IPS-20b (cell line): ENCODE data around the gene MAPK8IP3.
"Not testable (repeated sequence)": the region's sequence is repeated elsewhere in the genome, so short reads cannot be mapped to it uniquely, and the experiment has no call there.

Source experiments
- H3K27ac ChIP-seq: one replicate; pipeline ENCODE4 v1.5.1; 2013; ENCODE audit warnings: low read length
- H3K27me3 ChIP-seq: 2 replicates; pipeline ENCODE4 v1.6.1; 2013; ENCODE audit warnings: mild to moderate bottlenecking, low read length, inconsistent platforms; ENCODE audit not compliant: insufficient read depth
- H3K36me3 ChIP-seq: 2 replicates; pipeline ENCODE4 v1.6.1; 2013; ENCODE audit warnings: low read depth, mild to moderate bottlenecking, inconsistent platforms, low read length, moderate library complexity; ENCODE audit not compliant: insufficient read depth
- H3K4me1 ChIP-seq: 2 replicates; pipeline ENCODE4 v1.6.1; 2013; ENCODE audit warnings: mild to moderate bottlenecking, control low read depth, inconsistent platforms, low read length, moderate library complexity; ENCODE audit not compliant: insufficient read depth
- H3K4me3 ChIP-seq: 2 replicates; pipeline ENCODE4 v1.5.1; 2013; ENCODE audit warnings: mild to moderate bottlenecking, low read length, inconsistent platforms
- H3K9ac ChIP-seq: 2 replicates; pipeline ENCODE4 v1.6.1; 2013; ENCODE audit warnings: low read depth, mild to moderate bottlenecking, inconsistent platforms, low read length, moderate library complexity
- H3K9me3 ChIP-seq: 2 replicates; pipeline ENCODE4 v1.6.1; 2013; ENCODE audit warnings: mild to moderate bottlenecking, low read depth, low read length, inconsistent platforms; ENCODE audit not compliant: insufficient read depth

Gene MAPK8IP3

DNA sequence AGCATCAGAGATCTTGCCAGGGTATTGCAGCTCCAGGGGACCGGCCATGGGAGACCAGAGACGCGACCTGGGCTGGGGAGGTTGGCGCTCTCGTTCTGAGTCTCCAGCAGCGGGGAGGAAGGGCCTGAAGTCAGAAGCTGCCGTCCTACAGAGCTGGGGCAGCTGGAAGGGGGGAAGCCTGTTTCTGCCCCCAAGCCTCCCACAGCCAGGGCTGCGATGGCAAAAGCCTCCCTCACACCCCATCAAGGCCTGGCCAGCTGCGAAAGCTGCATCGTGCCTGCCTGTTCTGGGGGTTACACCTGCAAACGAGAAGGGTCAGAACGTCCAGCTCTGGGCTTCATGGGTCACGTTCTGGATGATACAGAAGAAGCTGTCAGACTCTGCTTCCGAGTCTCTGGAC is 26.1 kb downstream of the MAPK8IP3 start:
- Histone ChIP-seq H3K9me3 (peaks cover 24% of the 10 kb centered on the region), H3K36me3 (peaks cover 17% of the 10 kb centered on the region)

DNA sequence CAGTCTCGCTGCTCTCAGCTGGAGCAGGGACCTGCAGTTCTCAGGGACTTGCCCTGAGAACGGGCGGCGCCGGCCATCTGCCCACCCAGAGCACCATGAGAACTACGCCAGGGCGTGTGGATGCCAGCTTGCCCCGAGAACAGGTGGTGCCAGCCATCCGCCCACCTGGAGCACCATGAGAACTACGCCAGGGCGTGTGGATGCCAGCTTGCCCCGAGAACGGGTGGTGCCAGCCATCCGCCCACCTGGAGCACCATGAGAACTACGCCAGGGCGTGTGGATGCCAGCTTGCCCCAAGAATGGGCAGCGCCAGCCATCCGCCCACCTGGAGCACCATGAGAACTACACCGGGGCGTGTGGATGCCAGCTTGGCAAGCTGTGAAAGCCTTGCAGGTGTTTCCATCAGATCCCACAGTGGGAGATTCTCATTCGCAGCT is 26.6 kb downstream of the MAPK8IP3 start:
- H3K4me3 ChIP-seq, H3K27ac ChIP-seq, H3K27me3 ChIP-seq, H3K4me1 ChIP-seq, H3K9ac ChIP-seq: not testable (repeated sequence)
- H3K9me3 ChIP-seq = peaks cover 29% of the 10 kb centered on the region
- peaks cover 17% of the 10 kb centered on the region for H3K36me3 ChIP-seq

More for the DNA sequence above, 26.1 kb downstream of the MAPK8IP3 start:
- no peaks in the 10 kb centered on the region for H3K27me3 ChIP-seq
- H3K27ac ChIP-seq = no peak overlapping the region
- H3K4me3 ChIP-seq = no peak overlapping the region
- no peak overlapping the region for H3K9ac ChIP-seq
- H3K4me1 ChIP-seq = no peaks in the 10 kb centered on the region

DNA sequence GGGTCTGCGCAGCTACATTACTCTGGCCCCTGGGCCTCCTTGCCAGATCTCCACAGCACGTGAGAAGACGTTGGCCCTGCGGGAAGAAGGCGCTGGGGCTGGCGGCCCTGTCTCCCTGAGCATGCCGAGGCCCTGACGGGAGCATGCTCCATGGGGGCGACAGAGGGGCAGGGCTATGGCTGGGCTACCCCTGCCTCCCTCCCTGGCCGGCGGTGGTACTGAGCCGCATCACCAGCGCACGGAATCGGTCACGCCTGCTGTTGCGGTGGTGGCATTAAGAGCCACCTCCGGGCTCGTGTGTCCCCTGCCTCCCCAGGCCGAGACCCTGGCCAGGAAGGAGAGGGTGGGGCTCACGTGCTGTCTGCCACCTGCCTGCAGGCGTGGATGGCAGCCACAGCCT is 28.1 kb downstream of the MAPK8IP3 start:
- no peak overlapping the region for H3K9ac ChIP-seq
- no peaks in the 10 kb centered on the region for H3K4me1 ChIP-seq
- H3K36me3 ChIP-seq = peaks cover 13% of the 10 kb centered on the region
- H3K9me3 ChIP-seq = peaks cover 45% of the 10 kb centered on the region
- H3K4me3 ChIP-seq = no peak overlapping the region
- H3K27ac ChIP-seq = no peak overlapping the region
- H3K27me3 ChIP-seq = no peaks in the 10 kb centered on the region

DNA sequence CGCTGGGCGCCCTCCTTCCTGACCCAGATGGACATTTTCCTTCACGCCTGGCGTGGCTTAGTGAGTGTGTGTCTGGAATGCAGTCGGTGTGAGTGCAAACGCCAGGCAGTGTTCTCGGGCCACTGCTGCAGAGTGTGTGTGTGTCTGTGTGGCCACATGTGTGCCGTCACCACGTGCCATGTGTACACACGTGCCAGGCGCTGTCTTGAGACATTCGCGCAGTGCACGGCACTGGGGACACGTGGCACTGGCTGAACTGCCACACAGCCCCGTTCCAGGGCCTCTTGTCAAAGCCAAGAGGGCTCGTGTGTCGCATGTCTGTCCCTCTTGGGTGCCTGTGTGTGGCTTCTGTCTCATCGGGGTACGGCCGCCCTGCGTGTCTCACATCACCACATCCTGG is 28.8 kb downstream of the MAPK8IP3 start:
- peaks cover 13% of the 10 kb centered on the region for H3K36me3 ChIP-seq
- H3K4me3 ChIP-seq = no peak overlapping the region
- peaks cover 52% of the 10 kb centered on the region for H3K9me3 ChIP-seq

DNA sequence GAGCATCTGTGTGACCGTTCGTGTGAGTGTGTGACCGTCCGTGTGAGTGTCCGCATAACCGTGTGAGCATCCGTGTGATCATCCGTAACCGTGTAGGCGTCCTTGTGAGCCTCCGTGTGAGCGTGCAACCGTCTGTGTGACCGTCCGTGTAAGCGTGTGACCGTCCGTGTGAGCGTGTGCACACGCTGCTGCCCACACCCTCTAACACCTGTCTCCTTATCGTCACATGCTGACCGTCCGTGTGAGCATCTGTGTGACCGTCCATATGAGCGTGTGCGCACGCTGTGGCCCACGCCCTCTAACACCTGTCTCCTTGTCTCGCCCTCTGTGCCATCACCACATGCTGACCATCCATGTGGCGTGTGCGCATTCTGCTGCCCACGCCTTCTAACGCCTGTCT is 34.2 kb downstream of the MAPK8IP3 start:
- Histone ChIP-seq H3K9me3 (peaks cover 49% of the 10 kb centered on the region), H3K27me3 (no peaks in the 10 kb centered on the region), H3K36me3 (no peaks in the 10 kb centered on the region; the same call in 1 of the 2 replicates), H3K27ac (no peak overlapping the region), H3K9ac (no peak overlapping the region), H3K4me3 (no peak overlapping the region), H3K4me1 (no peaks in the 10 kb centered on the region)

More for the DNA sequence above, 28.8 kb downstream of the MAPK8IP3 start:
- H3K27ac ChIP-seq = no peak overlapping the region
- no peaks in the 10 kb centered on the region for H3K27me3 ChIP-seq
- H3K4me1 ChIP-seq = no peaks in the 10 kb centered on the region
- no peak overlapping the region for H3K9ac ChIP-seq

DNA sequence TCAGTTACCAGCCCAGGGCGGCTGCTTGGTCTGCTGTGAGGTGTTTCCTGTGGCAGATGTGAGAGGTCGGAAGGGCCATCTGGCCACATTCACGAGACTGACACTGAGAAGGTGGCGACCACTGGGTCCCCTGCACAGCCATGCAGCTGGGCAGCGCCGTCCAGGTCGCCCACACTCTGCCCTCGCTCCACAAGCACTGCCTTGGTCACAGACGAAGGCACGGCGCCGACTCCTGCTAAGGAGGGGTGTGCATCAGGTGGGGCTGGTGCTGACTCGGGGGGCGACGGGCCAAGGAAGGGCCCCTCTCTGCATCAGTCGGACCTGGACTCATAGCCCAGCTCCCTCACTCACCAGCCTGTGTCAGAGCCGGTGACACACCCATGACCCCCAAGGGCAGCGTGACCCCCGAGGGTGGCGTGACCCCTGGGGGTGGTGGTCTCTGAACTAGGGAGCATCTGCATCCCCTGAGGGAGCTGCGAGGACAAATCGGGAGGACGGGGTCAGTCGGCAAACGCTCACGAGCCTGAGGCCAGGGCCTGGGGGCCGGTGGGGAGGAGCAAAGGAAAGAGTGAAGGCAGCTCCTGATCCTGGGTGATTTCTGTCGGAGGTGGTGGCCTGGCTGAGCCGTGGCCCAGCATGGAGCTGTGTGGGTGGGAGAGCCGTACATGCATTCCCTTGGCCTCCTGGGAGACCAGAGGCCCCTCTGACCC is 34.9 kb downstream of the MAPK8IP3 start:
- H3K4me1 ChIP-seq = no peaks in the 10 kb centered on the region
- H3K27me3 ChIP-seq = no peaks in the 10 kb centered on the region
- no peak overlapping the region for H3K4me3 ChIP-seq
- H3K27ac ChIP-seq = no peak overlapping the region
- H3K36me3 ChIP-seq = no peaks in the 10 kb centered on the region; the same call in 1 of the 2 replicates
- H3K9me3 ChIP-seq = peaks cover 42% of the 10 kb centered on the region
- no peak overlapping the region for H3K9ac ChIP-seq

DNA sequence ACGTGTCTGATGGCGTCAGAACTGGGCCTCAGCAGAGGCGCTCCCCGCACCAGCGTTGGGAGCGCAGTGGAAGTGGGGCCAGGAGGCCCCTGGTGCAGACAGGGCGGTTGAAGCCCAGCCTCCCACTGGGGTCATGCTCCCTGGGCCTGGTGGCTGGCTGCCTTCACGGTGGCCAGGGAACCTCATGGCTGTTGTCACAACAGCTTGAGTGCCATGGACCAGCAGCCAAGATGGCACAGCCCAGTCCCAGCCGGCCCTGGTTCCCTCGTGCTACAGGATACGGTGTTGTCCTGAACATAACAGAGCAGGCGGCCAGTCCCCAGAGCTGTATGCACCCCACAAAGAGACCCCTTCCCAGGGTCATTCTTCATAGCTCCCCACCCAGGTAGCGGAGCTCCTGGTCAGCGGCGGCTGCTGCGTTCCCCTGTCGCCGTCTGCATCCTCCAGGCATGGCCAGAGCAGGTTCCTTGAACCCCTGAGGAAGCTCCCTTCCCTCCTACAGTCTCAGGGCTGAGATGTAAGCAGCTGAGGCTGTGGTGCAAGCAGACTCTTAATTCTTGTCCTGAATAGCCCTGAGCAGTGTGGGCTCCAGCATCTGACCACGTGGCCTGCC is 35.7 kb downstream of the MAPK8IP3 start:
- Histone ChIP-seq H3K9ac (no peak overlapping the region), H3K36me3 (no peaks in the 10 kb centered on the region; the same call in 1 of the 2 replicates), H3K27me3 (no peaks in the 10 kb centered on the region), H3K9me3 (peaks cover 34% of the 10 kb centered on the region), H3K27ac (no peak overlapping the region), H3K4me3 (no peak overlapping the region), H3K4me1 (no peaks in the 10 kb centered on the region)

DNA sequence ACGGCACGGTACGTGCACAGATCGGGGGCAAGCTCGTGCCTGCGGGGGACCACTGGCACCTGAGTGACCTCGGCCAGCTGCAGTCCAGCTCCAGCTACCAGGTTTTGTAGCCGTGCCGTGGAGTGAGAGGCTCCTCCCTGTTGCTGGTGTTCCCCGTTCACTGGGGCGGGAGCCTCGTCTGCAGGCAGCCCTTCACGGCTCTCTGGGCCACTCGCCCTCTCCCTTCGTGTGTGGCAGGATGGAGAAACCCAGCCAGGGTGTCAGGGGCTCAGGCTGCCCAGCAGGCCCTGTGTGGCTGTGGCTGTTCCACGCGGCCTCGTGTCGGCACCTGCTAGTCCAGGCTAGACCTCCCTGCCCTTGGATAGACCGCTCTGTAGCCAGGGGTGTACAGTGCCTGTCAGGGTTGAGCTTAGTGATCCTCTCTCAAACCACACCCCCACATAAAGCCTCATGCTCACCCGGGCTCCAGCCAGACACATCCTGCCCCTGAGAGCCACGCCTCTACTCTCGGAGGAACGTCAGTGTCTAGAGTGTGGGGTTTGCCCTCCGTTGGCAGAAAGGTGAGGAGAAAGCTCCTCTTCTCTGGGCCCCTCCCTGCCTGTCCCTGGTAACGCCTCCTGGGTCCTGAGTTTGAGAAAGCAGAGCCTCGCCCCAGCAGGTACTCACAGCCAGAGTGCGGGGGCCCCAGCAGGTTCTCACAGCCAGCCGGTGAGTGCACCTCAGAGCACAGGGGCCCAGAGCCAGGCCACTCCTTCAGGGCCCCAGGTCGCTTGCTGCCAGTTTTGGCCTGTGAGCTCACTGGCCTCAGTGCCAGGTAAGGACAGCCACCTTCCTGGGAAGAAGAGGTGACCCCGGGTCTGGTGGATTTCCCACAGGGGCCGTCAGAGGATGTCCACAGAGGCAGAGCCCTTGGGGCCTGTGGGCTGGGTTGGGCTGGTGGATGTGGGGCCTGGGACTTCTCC is 37.7 kb downstream of the MAPK8IP3 start:
- Histone ChIP-seq H3K27ac (no peak overlapping the region), H3K9me3 (peaks cover 14% of the 10 kb centered on the region), H3K36me3 (peaks cover 3% of the 10 kb centered on the region; the same call in 1 of the 2 replicates), H3K4me1 (no peaks in the 10 kb centered on the region), H3K9ac (no peak overlapping the region), H3K4me3 (no peak overlapping the region), H3K27me3 (no peaks in the 10 kb centered on the region)

DNA sequence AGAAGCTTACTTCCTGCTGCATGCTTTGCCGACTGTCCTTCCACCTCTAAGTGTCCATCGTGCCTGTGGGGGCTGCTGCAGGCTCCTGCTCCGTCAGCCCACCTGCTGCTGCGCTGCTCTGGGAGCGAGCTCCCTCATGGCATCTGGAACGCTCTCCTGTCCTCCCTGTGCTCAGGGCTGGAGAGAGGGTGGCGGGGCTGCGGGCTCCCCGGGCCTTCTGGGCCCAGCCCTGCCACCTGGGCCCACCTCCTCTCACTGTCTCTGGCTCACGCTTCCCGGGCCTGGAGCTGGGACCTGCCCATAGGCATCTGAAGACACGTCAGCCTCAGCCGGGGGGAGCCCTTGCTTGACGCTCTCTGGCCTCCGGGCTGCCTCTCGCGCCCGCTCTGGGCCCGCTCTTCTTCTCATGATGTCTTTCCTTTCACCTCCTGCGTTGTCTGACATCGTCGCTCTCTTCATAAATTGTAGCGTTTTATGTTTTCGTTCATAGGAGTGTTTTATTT is 38.4 kb downstream of the MAPK8IP3 start:
- Histone ChIP-seq H3K36me3 (peaks cover 11% of the 10 kb centered on the region; the same call in 1 of the 2 replicates), H3K27ac (no peak overlapping the region)

DNA sequence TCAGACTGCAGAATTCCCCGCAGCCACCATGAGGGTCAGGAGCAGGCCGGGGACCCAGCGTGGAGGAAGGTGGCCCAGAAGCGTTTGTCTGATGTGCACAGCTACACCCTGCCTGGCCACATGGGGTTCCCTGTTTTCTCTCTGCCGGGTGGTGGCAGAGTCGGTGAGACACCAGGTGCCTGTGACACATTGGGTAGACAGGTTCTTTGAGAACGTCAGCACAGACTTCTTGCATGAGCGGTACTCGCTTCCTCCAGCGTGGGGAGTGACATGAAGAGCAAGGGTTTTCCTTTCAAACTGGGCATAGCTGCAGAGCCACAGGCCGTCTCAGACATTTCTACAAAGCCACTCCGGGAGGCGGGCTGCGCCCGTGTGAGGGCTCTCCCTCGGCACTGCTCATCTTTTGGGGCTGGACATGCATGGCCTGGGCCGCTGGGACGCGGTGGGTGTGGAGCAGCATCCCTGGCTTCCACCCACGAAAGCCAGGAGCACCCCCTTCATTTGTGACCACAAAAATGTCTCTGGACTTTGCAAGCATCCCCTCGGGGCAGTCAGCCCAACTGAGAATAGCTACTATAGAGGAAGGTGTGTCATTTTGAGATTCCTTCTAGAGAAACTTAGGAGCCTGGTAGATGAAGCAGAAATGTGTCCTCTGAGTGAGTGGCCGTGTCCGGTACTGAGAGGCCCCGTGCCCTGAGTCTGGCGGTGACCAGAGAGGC is 39.3 kb downstream of the MAPK8IP3 start:
- Histone ChIP-seq H3K27me3 (no peaks in the 10 kb centered on the region), H3K27ac (no peak overlapping the region), H3K9ac (no peak overlapping the region), H3K36me3 (peaks cover 12% of the 10 kb centered on the region; the same call in 1 of the 2 replicates), H3K4me3 (no peak overlapping the region), H3K4me1 (no peaks in the 10 kb centered on the region), H3K9me3 (no peaks in the 10 kb centered on the region)

More for the DNA sequence above, 38.4 kb downstream of the MAPK8IP3 start:
- Histone ChIP-seq H3K9me3 (peaks cover 7% of the 10 kb centered on the region), H3K4me3 (no peak overlapping the region), H3K9ac (no peak overlapping the region), H3K27me3 (no peaks in the 10 kb centered on the region), H3K4me1 (no peaks in the 10 kb centered on the region)
